ENCODE results near the gene APBB2.
"Not testable (repeated sequence)": the region's sequence is repeated elsewhere in the genome, so short reads cannot be mapped to it uniquely, and the experiment has no call there.

Gene APBB2

GRCh38 chr4:41052287-41052686 is 162.1 kb downstream of the APBB2 start:
- DNase-seq, result no peak

GRCh38 chr4:41050880-41051775 is 163.2 kb downstream of the APBB2 start:
- no peak for DNase-seq

- no peak for DNase-seq
Observed at GRCh38 chr4:41050116-41050515, 164.2 kb downstream of the APBB2 start.

GRCh38 chr4:41049176-41049575 is 165.2 kb downstream of the APBB2 start:
- DNase-seq, result not testable (repeated sequence)

- DNase-seq, result no peak
Observed at GRCh38 chr4:41044791-41045190, 169.6 kb downstream of the APBB2 start.

GRCh38 chr4:41044165-41044564 is 170.2 kb downstream of the APBB2 start:
- no peak for DNase-seq

GRCh38 chr4:41043465-41043864 is 170.9 kb downstream of the APBB2 start:
- DNase-seq, result no peak

- DNase-seq, result no peak
Observed at GRCh38 chr4:41041551-41041950, 172.8 kb downstream of the APBB2 start.

GRCh38 chr4:41039317-41039716 is 175.0 kb downstream of the APBB2 start:
- no peak for DNase-seq

- no peak for DNase-seq
Observed at GRCh38 chr4:41038304-41038703, 176.0 kb downstream of the APBB2 start.

- DNase-seq, result no peak
Observed at GRCh38 chr4:41029098-41029497, 185.2 kb downstream of the APBB2 start.

GRCh38 chr4:41028392-41029076 is 185.8 kb downstream of the APBB2 start:
- DNase-seq, result no peak

GRCh38 chr4:41026971-41027370 is 187.4 kb downstream of the APBB2 start:
- no peak for DNase-seq

- DNase-seq, result no peak
Observed at GRCh38 chr4:41025824-41026223, 188.5 kb downstream of the APBB2 start.

- no peak for DNase-seq
Observed at GRCh38 chr4:41024556-41025491, 189.5 kb downstream of the APBB2 start.

- no peak for DNase-seq
Observed at GRCh38 chr4:41022116-41022515, 192.2 kb downstream of the APBB2 start.

GRCh38 chr4:41015016-41015675 is 199.2 kb downstream of the APBB2 start:
- no peak for DNase-seq

GRCh38 chr4:41014158-41014557 is 200.2 kb downstream of the APBB2 start:
- no peak for DNase-seq

GRCh38 chr4:41013746-41014145 is 200.6 kb downstream of the APBB2 start:
- DNase-seq, result no peak

GRCh38 chr4:41012911-41013310 is 201.4 kb downstream of the APBB2 start:
- DNase-seq, result no peak

GRCh38 chr4:41012293-41012692 is 202.0 kb downstream of the APBB2 start:
- DNase-seq, result no peak

- peak; percentile 50 for DNase-seq
Observed at GRCh38 chr4:41009411-41009810, 204.9 kb downstream of the APBB2 start.

- DNase-seq, result peak; percentile 17
Observed at GRCh38 chr4:41006141-41006540, 208.2 kb downstream of the APBB2 start.

Data from amniotic stem cell (primary cell).